Astrocyte (in vitro differentiated cells and primary cell): ENCODE results near the gene ENPP3.

Experiments
- EZH2 ChIP-seq: IDR thresholded peaks from 2 replicates; pipeline ENCODE4 v1.6.1; 2012; ENCODE audit warnings: mild to moderate bottlenecking, low read length, inconsistent platforms; ENCODE audit not compliant: insufficient read depth
- TF ChIP-seq, protein P1 (sequence below): IDR thresholded peaks from 2 replicates; pipeline ENCODE4 v1.5.1; 2011; ENCODE audit warnings: low read depth, mild to moderate bottlenecking, inconsistent platforms, low read length, moderate library complexity; ENCODE audit not compliant: insufficient read depth

DNA sequence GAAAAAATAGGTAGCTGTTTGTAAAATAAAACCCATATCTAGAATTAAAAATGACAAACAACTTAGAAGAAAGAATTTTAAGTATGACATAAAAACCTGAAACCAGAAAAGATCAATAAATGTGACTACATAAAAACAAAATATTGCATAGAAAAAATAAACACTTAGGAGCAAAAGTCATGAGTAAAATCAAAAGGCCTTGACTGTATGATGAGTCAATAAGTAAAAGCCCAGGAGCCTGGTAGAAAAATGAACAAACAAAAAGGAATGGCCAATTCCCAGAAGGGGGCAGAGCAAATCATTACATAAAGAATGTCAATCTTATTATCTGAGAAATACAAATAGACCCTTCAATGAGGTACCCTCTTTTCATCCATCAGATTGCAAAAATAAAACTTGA is 150.0 kb downstream of the ENPP3 start:
- TF ChIP-seq, protein P1, sequence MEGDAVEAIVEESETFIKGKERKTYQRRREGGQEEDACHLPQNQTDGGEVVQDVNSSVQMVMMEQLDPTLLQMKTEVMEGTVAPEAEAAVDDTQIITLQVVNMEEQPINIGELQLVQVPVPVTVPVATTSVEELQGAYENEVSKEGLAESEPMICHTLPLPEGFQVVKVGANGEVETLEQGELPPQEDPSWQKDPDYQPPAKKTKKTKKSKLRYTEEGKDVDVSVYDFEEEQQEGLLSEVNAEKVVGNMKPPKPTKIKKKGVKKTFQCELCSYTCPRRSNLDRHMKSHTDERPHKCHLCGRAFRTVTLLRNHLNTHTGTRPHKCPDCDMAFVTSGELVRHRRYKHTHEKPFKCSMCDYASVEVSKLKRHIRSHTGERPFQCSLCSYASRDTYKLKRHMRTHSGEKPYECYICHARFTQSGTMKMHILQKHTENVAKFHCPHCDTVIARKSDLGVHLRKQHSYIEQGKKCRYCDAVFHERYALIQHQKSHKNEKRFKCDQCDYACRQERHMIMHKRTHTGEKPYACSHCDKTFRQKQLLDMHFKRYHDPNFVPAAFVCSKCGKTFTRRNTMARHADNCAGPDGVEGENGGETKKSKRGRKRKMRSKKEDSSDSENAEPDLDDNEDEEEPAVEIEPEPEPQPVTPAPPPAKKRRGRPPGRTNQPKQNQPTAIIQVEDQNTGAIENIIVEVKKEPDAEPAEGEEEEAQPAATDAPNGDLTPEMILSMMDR = no peak
- no peak for TF ChIP-seq EZH2
